RWPE2 (cell line): ENCODE measurements around the gene C2CD3.
"Not testable (repeated sequence)": the region's sequence is repeated elsewhere in the genome, so short reads cannot be mapped to it uniquely, and the experiment has no call there.

Experiments
- ATAC-seq: fragments of 200-7000 bp; cut with Tn5 transposase; 3 replicates; pipeline ENCODE4 v1.9.1; 2021; ENCODE audit warnings: low read depth
- DNase-seq: peaks from one replicate; pipeline ENCODE4 v3.0.0-alpha.2; 2020; ENCODE audit warnings: low spot score
- H3K27ac ChIP-seq: fragments of 450-650 bp; 2 replicates; pipeline ENCODE4 v1.5.1; 2017; ENCODE audit warnings: mild to moderate bottlenecking; ENCODE audit not compliant: poor library complexity, severe bottlenecking
- H3K27me3 ChIP-seq: fragments of 250-450 bp; sonication (Bioruptor Pico); 2 replicates; pipeline ENCODE4 v1.5.1; 2021; ENCODE audit warnings: mild to moderate bottlenecking, moderate library complexity; ENCODE audit not compliant: insufficient read depth, poor library complexity, severe bottlenecking
- H3K36me3 ChIP-seq: fragments of 250-450 bp; sonication (Bioruptor Pico); 2 replicates; pipeline ENCODE4 v1.5.1; 2020; ENCODE audit warnings: low read depth, mild to moderate bottlenecking, moderate library complexity
- H3K4me1 ChIP-seq: fragments of 250-450 bp; sonication (Bioruptor Pico); 2 replicates; pipeline ENCODE4 v1.5.1; 2021; ENCODE audit warnings: mild to moderate bottlenecking, moderate library complexity; ENCODE audit not compliant: insufficient read depth, poor library complexity, severe bottlenecking
- H3K4me3 ChIP-seq: fragments of 250-450 bp; sonication (Bioruptor Pico); 2 replicates; pipeline ENCODE4 v1.5.1; 2021; ENCODE audit warnings: mild to moderate bottlenecking, moderate library complexity; ENCODE audit not compliant: severe bottlenecking
- H3K9me3 ChIP-seq: fragments of 250-450 bp; sonication (Bioruptor Pico); 2 replicates; pipeline ENCODE4 v1.5.1; 2021; ENCODE audit warnings: mild to moderate bottlenecking, moderate library complexity; ENCODE audit not compliant: severe bottlenecking
- CTCF ChIP-seq: fragments of 450-650 bp; IDR thresholded peaks from one replicate; pipeline ENCODE4 v1.5.1; 2017; ENCODE audit warnings: mild to moderate bottlenecking, moderate library complexity; ENCODE audit not compliant: poor library complexity, severe bottlenecking

Gene C2CD3

GRCh38 chr11:74141241-74141695, 29.5 kb downstream of the C2CD3 start:
- Histone ChIP-seq H3K27ac (peak overlapping the region; percentile 96), H3K36me3 (peaks cover 17% of the 10 kb centered on the region), H3K9me3 (no peaks in the 10 kb centered on the region), H3K27me3 (no peaks in the 10 kb centered on the region), H3K4me3 (no peak overlapping the region), H3K4me1 (peaks cover 47% of the 10 kb centered on the region)
- ATAC-seq (peak; percentile 60), DNase-seq (no peak)
- TF ChIP-seq CTCF = no peak

- not testable (repeated sequence) for H3K9me3 ChIP-seq, DNase-seq, H3K4me3 ChIP-seq, H3K27me3 ChIP-seq, ATAC-seq
- Histone ChIP-seq H3K4me1 (peaks cover 60% of the 10 kb centered on the region), H3K36me3 (peaks cover 12% of the 10 kb centered on the region), H3K27ac (peak overlapping the region; percentile 96)
Measured at GRCh38 chr11:74139919-74140431, 30.8 kb downstream of the C2CD3 start.

GRCh38 chr11:74139151-74139918, 31.5 kb downstream of the C2CD3 start:
- ATAC-seq (no peak), DNase-seq (no peak)
- no peaks in the 10 kb centered on the region for H3K27me3 ChIP-seq
- H3K27ac ChIP-seq = peak overlapping the region; percentile 96
- H3K9me3 ChIP-seq = no peaks in the 10 kb centered on the region
- H3K4me1 ChIP-seq = peaks cover 65% of the 10 kb centered on the region
- H3K4me3 ChIP-seq = no peak overlapping the region
- no peak for TF ChIP-seq CTCF
- peaks cover 17% of the 10 kb centered on the region for H3K36me3 ChIP-seq

- H3K27ac ChIP-seq = peak overlapping the region; percentile 96
- H3K36me3 ChIP-seq = peaks cover 17% of the 10 kb centered on the region
- H3K9me3 ChIP-seq = no peaks in the 10 kb centered on the region
- H3K4me1 ChIP-seq = peaks cover 65% of the 10 kb centered on the region
- TF ChIP-seq CTCF = no peak
- no peaks in the 10 kb centered on the region for H3K27me3 ChIP-seq
- DNase-seq (no peak), ATAC-seq (peak; percentile 91)
- H3K4me3 ChIP-seq = no peak overlapping the region
Measured at GRCh38 chr11:74138572-74138971, 32.2 kb downstream of the C2CD3 start.

- Histone ChIP-seq H3K9me3 (no peaks in the 10 kb centered on the region), H3K27me3 (no peaks in the 10 kb centered on the region), H3K4me3 (no peak overlapping the region), H3K36me3 (peaks cover 22% of the 10 kb centered on the region), H3K27ac (peak overlapping the region; percentile 96), H3K4me1 (peaks cover 65% of the 10 kb centered on the region)
- ATAC-seq = peak; percentile 6; the same call in 1 of the 3 replicates
- no peak for TF ChIP-seq CTCF
- DNase-seq = no peak
Measured at GRCh38 chr11:74138021-74138420, 32.8 kb downstream of the C2CD3 start.
